AG04450 (cell line): ENCODE data around the gene COMP. TPM values are rescaled to one million over a fixed set of nuclear protein-coding genes. Genes with fewer than 3 reads are reported as not detected.

Experiments used
- CTCF ChIA-PET: fragments of 300-600, 350-600 bp; formaldehyde crosslinking; extraction: SDS; loops from one replicate; lab custom pipeline; 2022; ENCODE audit warnings: antibody characterized with exemption, inconsistent platforms; lab: Charles Lee
- POLR2A ChIA-PET: fragments of 350-600 bp; formaldehyde crosslinking; extraction: SDS; loops from one replicate; lab custom pipeline; 2021; ENCODE audit warnings: antibody characterized with exemption, inconsistent platforms; lab: Yijun Ruan, JAX
- DNase-seq: peaks from one replicate; pipeline ENCODE4 v3.0.0-alpha.2; 2011; ENCODE audit warnings: low read depth, low spot score
- H3K27ac ChIP-seq: one replicate; pipeline ENCODE4 v1.5.1; 2012; ENCODE audit warnings: low read depth, low read length, control low read depth
- H3K27me3 ChIP-seq: one replicate; pipeline ENCODE4 v1.6.0; 2012; ENCODE audit warnings: low read length; ENCODE audit not compliant: control insufficient read depth, insufficient read depth
- H3K4me3 ChIP-seq: 2 replicates; pipeline ENCODE4 v1.5.1; 2011; ENCODE audit warnings: mild to moderate bottlenecking, low read depth, low read length, control low read depth
- H3K9me3 ChIP-seq: 2 replicates; pipeline ENCODE4 v1.5.1; 2012; ENCODE audit warnings: low read length; ENCODE audit not compliant: control insufficient read depth, insufficient read depth
- CTCF ChIP-seq: IDR thresholded peaks from 2 replicates; pipeline ENCODE4 v1.5.1; 2011; ENCODE audit warnings: low read depth, low read length, control low read depth, inconsistent platforms
- polyA minus RNA-seq: library from RNA; depleted of rRNA, polyadenylated mRNA; stranded (reverse); fragments of >200 nt; gene quantifications from 2 replicates; pipeline ENCODE4 v1.2.3, GENCODE V29; 2011; rRNA and poly(A)+ RNA removed
- polyA plus RNA-seq: library from polyadenylated mRNA; depleted of rRNA; stranded (reverse); fragments of >200 nt; gene quantifications from 2 replicates; pipeline ENCODE4 v1.2.3, GENCODE V29; 2011; rRNA removed

Gene COMP
- 0.09 TPM in 2 replicates for polyA plus RNA-seq
- not detected in 2 replicates for polyA minus RNA-seq

DNA sequence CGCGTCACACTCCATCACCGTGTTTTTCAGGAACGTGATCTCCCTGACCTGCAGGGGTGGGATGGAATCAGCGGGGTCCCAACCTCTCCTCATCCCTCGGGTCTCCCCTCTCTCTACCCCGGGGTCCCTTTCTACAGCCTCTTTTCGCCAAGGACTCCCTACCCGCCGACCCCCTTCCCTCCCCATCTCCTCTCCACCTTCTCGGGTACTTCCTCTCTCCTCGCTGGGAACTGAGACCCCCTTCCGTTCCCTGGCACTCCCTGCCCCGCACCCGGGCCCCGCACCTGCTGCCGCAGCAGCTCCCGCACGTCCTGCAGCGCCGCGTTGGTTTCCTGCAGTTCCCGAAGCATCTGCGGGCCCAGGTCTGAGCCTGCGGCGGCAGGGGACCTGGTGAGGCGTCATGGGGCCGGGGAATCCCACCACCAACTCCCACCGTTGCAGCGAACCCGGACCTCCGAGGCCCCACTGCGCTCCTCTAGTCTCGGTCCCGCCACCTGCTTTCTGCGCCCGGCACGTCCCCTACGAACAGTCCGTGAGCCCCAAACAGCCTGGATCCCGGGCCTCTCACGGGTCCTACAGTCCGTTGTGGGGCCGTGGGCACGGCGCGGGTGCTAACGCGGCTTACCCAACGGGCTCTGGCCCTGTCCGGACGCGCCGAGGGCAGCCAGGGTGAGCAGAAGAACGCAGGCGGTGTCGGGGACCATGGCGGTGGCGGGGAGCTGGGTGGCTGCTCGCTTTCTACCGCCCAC lies at the start of gene COMP:
Gene COMP, minus strand, starts transcription at position 740 of the 749 bp plus-strand sequence. Its CDS starts 36 bp downstream, at position 704.
- Histone ChIP-seq H3K4me3 (peak within 1 kb of the TSS; percentile 13; the same call in 1 of the 2 replicates), H3K27me3 (peaks cover 73% of the 10 kb centered on the region), H3K27ac (no peak within 1 kb of the TSS), H3K9me3 (peaks cover 7% of the 10 kb centered on the region; the same call in 1 of the 2 replicates)
- ChIA-PET CTCF (no interaction called here), POLR2A (no interaction called here)
- no peak for DNase-seq
- TF ChIP-seq CTCF: no peak

DNA sequence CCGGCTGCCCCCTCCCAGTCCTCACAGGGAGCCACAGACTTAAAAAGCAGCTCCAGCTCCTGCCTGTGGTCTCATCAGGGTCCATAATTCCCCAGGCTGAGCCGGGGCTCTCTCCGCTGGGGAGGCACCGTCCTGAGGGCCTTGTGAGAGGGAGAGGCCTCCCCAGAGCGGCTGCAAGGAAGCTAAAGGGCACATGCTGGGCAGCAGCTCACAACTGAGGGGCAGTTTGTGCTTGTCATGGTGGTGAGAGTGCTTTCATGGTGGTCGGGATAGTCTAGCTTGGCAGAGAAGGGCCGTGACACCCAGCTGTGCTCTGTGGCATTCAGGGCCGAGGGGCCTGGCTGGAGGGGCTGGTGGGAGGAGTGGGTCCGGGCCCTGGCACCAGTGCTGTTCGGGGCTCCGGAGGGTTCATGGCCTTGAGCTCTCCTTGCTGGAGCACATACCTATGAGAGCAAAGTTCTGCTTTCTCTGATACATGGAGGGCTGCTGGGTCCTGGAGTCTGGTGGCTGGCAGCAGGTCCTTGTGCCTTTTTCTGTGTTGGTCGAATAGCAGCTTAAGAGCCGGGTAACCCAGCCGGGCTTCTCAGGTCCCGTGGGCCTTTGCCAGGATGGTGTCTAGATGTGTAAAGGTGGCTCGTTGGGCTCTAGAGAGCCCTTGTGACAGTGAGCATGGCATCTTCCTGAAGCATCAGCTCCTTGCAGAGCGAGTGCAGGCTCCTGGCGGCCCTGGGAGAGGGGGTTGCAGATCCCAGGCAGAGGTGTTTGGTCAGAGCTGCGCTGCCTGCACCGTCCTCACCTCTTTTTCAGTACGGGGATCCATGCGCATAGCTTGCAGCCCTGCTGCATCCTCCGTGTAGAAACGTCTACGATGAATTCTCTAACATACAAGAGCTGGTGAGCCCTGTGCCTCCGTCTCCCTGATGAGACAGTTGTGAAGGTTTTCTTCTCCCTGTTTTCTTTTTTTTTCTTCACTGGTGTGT lies 49.5 kb upstream of the COMP start:
- H3K27me3 ChIP-seq: no peaks in the 10 kb centered on the region
- ChIA-PET CTCF (interaction anchor here (1.1 to 1.3 kb wide), 2 partner anchors 252 to 379 kb away, joined by 3 read pairs; partner anchors contain the start of gene REX1BD), POLR2A (interaction anchor here (0.6 to 1.3 kb wide), 3 partner anchors 9 to 93 kb away, joined by 3 to 7 read pairs (median 4); partner anchors contain the start of gene UPF1)
- H3K4me3 ChIP-seq: no peak overlapping the region
- H3K27ac ChIP-seq: no peak overlapping the region
- DNase-seq: no peak
- TF ChIP-seq CTCF: no peak
- H3K9me3 ChIP-seq: no peaks in the 10 kb centered on the region

DNA sequence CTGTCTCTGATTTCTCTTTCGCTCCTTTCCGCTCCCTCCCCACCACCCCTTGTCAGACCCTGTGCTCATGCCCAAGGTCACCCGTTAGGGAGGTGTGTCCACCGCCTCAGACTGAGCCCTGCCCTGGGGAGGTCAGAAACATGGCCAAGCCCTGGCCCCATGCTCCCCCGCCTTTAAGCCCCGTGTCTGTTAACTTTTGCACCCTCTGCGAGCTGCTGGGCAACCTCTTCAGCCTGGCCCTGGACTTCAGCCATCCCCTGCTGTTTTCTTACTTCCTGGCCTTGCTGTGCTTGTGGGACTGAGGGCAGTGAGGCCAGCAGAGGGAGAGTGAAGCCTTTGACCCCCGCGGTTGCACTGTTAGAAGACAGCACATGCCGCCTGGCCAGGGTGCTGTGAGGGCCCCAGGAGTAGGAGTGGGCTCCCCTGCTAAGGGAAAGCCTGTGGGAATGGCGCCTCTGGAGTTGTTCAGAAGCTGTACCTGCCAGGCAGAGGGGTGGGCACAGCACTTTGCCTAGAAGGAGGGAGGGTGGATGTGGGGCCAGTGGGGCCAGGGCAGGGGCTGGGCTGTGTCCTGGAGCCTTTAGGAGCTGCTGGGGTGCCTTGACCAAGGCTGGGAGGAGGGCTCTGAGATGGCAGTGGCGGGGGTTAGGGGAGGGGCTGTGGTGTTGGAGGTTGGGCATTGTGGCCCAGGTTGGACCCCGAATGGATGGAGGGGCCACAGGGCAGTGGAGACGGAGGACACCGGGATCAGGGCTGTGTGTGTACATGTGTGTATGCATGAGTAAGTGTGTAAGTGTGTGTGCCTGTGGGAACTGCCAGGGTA lies 48.6 kb upstream of the COMP start:
- Histone ChIP-seq H3K4me3 (no peak overlapping the region), H3K9me3 (no peaks in the 10 kb centered on the region), H3K27ac (no peak overlapping the region), H3K27me3 (no peaks in the 10 kb centered on the region)
- CTCF ChIA-PET: interaction anchor here (1.3 to 4.7 kb wide), 2 partner anchors 8 to 378 kb away, joined by 3 to 41 read pairs; no protein-coding TSS in a partner anchor
- POLR2A ChIA-PET: interaction anchor here (0.6 to 1.3 kb wide), 3 partner anchors 8 to 94 kb away, joined by 3 to 7 read pairs (median 4); partner anchors contain the start of gene UPF1
- DNase-seq: no peak
- TF ChIP-seq CTCF: no peak

DNA sequence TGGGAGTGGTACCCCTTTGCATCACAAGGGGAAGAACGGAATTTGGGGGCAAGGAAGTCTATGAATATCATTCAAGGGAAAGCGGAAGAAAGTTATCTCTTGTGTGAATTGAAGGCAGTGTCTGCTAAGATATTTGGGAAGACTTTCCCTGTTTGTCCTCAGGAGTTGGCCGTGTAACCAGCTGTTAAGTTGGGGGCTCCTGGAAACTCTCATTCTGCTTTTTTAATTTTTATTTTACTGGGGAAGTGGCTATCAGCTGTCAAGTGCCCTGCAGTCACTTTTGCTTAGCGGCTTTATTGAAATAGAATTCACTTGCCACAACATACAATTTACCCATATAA lies 43.5 kb upstream of the COMP start:
- CTCF ChIA-PET: interaction anchor here (4.5 kb wide), 1 partner anchor 12 kb away, joined by 21 read pairs; no protein-coding TSS in a partner anchor
- TF ChIP-seq CTCF: no peak
- Histone ChIP-seq H3K4me3 (peak overlapping the region; percentile 81), H3K9me3 (no peaks in the 10 kb centered on the region), H3K27ac (no peak overlapping the region), H3K27me3 (no peaks in the 10 kb centered on the region)
- DNase-seq: no peak
- POLR2A ChIA-PET: no interaction called here
